H1 (cell line): ENCODE data around the gene ZIC1. TPM values are rescaled to one million over a fixed set of nuclear protein-coding genes. Genes with fewer than 3 reads are reported as not detected.

Source experiments
- CTCF ChIA-PET: fragments of 300-600 bp; sonication (Branson Sonifier 250); formaldehyde crosslinking; loops from one replicate; lab custom pipeline; 2021; ENCODE audit not compliant: partially characterized antibody; lab: Charles Lee
- POLR2A ChIA-PET: fragments of 300-600 bp; sonication (Branson Sonifier 250); formaldehyde crosslinking; loops from one replicate; lab custom pipeline; 2021; ENCODE audit warnings: inconsistent platforms; ENCODE audit not compliant: partially characterized antibody; lab: Charles Lee
- DNase-seq, 2 experiments: peaks; one replicate each; pipeline versions ENCODE4 v3.0.0 to v3.0.0-alpha.2; 2010 to 2022; ENCODE audit warnings: low spot score in 2 of 2, low read depth in 1 of 2, mixed read lengths in 1 of 2
- FAIRE-seq: peaks from 2 replicates; lab custom pipeline; 2011; peaks lifted over from hg19 to GRCh38; lab: Jason Lieb, UNC
- H2AFZ ChIP-seq: 2 replicates; pipeline ENCODE4 v1.8.1; 2012; ENCODE audit warnings: low read length, inconsistent platforms
- H2AK5ac ChIP-seq: 2 replicates; pipeline ENCODE4 v1.6.1; 2013; ENCODE audit warnings: low read depth, low read length
- H2BK120ac ChIP-seq: replicated peaks from 2 replicates; pipeline ENCODE3; 2013; ENCODE audit warnings: low read depth, low read length, inconsistent platforms
- H2BK12ac ChIP-seq: 2 replicates; pipeline ENCODE4 v1.6.1; 2013; ENCODE audit warnings: low read depth, low read length
- H2BK15ac ChIP-seq: 2 replicates; pipeline ENCODE4 v1.6.1; 2013; ENCODE audit warnings: low read length
- H2BK20ac ChIP-seq: 2 replicates; pipeline ENCODE4 v1.6.1; 2013; ENCODE audit warnings: low read length
- H2BK5ac ChIP-seq: 2 replicates; pipeline ENCODE4 v1.6.1; 2013; ENCODE audit warnings: low read depth, low read length
- H3K14ac ChIP-seq: 2 replicates; pipeline ENCODE4 v1.6.1; 2013; ENCODE audit warnings: inconsistent platforms; ENCODE audit not compliant: insufficient read length
- H3K18ac ChIP-seq: 2 replicates; pipeline ENCODE4 v1.6.1; 2013; ENCODE audit warnings: low read length; ENCODE audit errors: extremely low read depth
- H3K23ac ChIP-seq: 2 replicates; pipeline ENCODE4 v1.6.1; 2013; ENCODE audit warnings: inconsistent platforms; ENCODE audit not compliant: insufficient read length
- H3K23me2 ChIP-seq: 2 replicates; pipeline ENCODE4 v1.6.1; 2013; ENCODE audit warnings: low read depth, low read length
- H3K27ac ChIP-seq: 2 replicates; pipeline ENCODE4 v1.6.1; 2011; ENCODE audit warnings: low read depth, low read length, inconsistent platforms
- H3K27me3 ChIP-seq, 4 experiments: replicated peaks in 1 of 4; 1 replicate in 1 of 4; 2 replicates in 3 of 4; pipeline versions ENCODE4 v1.6.1 to v1.8.1; 2011 to 2013; ENCODE audit warnings: low read length in 3 of 4, mild to moderate bottlenecking in 3 of 4, inconsistent platforms in 2 of 4, mixed read lengths in 2 of 4, moderate library complexity in 1 of 4; ENCODE audit not compliant: control insufficient read depth in 3 of 4, insufficient read depth in 3 of 4; ENCODE audit errors: extremely low read depth in 1 of 4
- H3K36me3 ChIP-seq, 4 experiments: 2 replicates each; pipeline versions ENCODE4 v1.6.1 to v1.8.1; 2011 to 2013; ENCODE audit warnings: mild to moderate bottlenecking in 4 of 4, low read length in 3 of 4, moderate library complexity in 2 of 4, control low read depth in 1 of 4, inconsistent platforms in 1 of 4; ENCODE audit not compliant: insufficient read depth in 4 of 4, control insufficient read depth in 2 of 4
- H3K4ac ChIP-seq: replicated peaks from 2 replicates; pipeline ENCODE3; 2013; ENCODE audit warnings: low read length, low read depth, mixed read lengths, inconsistent platforms; ENCODE audit not compliant: insufficient read length
- H3K4me1 ChIP-seq, 4 experiments: replicated peaks in 1 of 4; 1 replicate in 1 of 4; 2 replicates in 3 of 4; pipeline versions ENCODE4 v1.6.1 to v1.8.1; 2011 to 2013; ENCODE audit warnings: low read length in 3 of 4, inconsistent platforms in 2 of 4, mixed read lengths in 1 of 4; ENCODE audit not compliant: insufficient read depth in 4 of 4, control insufficient read depth in 3 of 4
- H3K4me2 ChIP-seq, 2 experiments: 2 replicates each; pipeline versions ENCODE4 v1.6.1 to v1.8.1; 2011 to 2013; ENCODE audit warnings: low read depth in 2 of 2, low read length in 2 of 2, control low read depth in 1 of 2, inconsistent platforms in 1 of 2, mild to moderate bottlenecking in 1 of 2; ENCODE audit not compliant: insufficient read depth in 1 of 2
- H3K4me3 ChIP-seq, 4 experiments: fragments of 200-600, 300-600 bp in 1 of 4; sonication (generic), shearing (Covaris generic), sonication (Bioruptor Twin) in 1 of 4; 2 replicates each; pipeline versions ENCODE4 v1.5.1 to v1.8.1; 2011 to 2016; ENCODE audit warnings: low read length in 4 of 4, low read depth in 3 of 4, control low read depth in 2 of 4, inconsistent platforms in 2 of 4, mild to moderate bottlenecking in 2 of 4, mixed read lengths in 1 of 4, moderate library complexity in 1 of 4; ENCODE audit not compliant: insufficient read depth in 2 of 4; ENCODE audit errors: extremely low read depth in 1 of 4
- H3K56ac ChIP-seq: replicated peaks from 2 replicates; pipeline ENCODE3; 2013; ENCODE audit warnings: low read depth, mild to moderate bottlenecking, mixed read lengths, low read length, inconsistent platforms; ENCODE audit not compliant: insufficient read length
- H3K79me1 ChIP-seq: 2 replicates; pipeline ENCODE4 v1.6.1; 2013; ENCODE audit warnings: low read depth, low read length, control low read depth
- H3K79me2 ChIP-seq, 2 experiments: 2 replicates each; pipeline versions ENCODE4 v1.6.1 to v1.8.1; 2012 to 2013; ENCODE audit warnings: low read length in 2 of 2, mild to moderate bottlenecking in 2 of 2, inconsistent platforms in 1 of 2; ENCODE audit not compliant: insufficient read depth in 2 of 2, control insufficient read depth in 1 of 2
- H3K9ac ChIP-seq, 4 experiments: replicated peaks in 1 of 4; 1 replicate in 1 of 4; 2 replicates in 3 of 4; pipeline versions ENCODE4 v1.6.1 to v1.8.1; 2011 to 2013; ENCODE audit warnings: low read depth in 3 of 4, low read length in 3 of 4, control low read depth in 2 of 4, mild to moderate bottlenecking in 2 of 4, moderate library complexity in 2 of 4, inconsistent platforms in 1 of 4; ENCODE audit errors: extremely low read depth in 1 of 4
- H3K9me3 ChIP-seq, 2 experiments: 2 replicates each; pipeline versions ENCODE4 v1.6.1 to v1.8.1; 2012 to 2013; ENCODE audit warnings: mild to moderate bottlenecking in 2 of 2, moderate library complexity in 2 of 2, control low read depth in 1 of 2, inconsistent platforms in 1 of 2, low read depth in 1 of 2, low read length in 1 of 2, mixed read lengths in 1 of 2; ENCODE audit not compliant: insufficient read depth in 2 of 2
- H4K20me1 ChIP-seq, 2 experiments: replicated peaks in 1 of 2; 2 replicates each; pipeline versions ENCODE3 to v1.8.1; 2011 to 2013; ENCODE audit warnings: inconsistent platforms in 2 of 2, low read length in 2 of 2, mild to moderate bottlenecking in 1 of 2; ENCODE audit not compliant: insufficient read depth in 2 of 2, control insufficient read depth in 1 of 2
- H4K5ac ChIP-seq: 2 replicates; pipeline ENCODE4 v1.6.1; 2013; ENCODE audit warnings: low read length, low read depth, mixed read lengths, inconsistent platforms; ENCODE audit not compliant: insufficient read length
- H4K8ac ChIP-seq: 2 replicates; pipeline ENCODE4 v1.8.0; 2013; ENCODE audit warnings: mild to moderate bottlenecking, moderate library complexity, low read length, inconsistent platforms; ENCODE audit not compliant: insufficient read depth; ENCODE audit errors: extremely low read depth
- H4K91ac ChIP-seq: replicated peaks from 2 replicates; pipeline ENCODE3; 2013; ENCODE audit warnings: low read length, mixed read lengths, inconsistent platforms; ENCODE audit not compliant: insufficient read length
- JUN ChIP-seq: IDR thresholded peaks from 2 replicates; pipeline ENCODE4 v1.6.1; 2011; ENCODE audit warnings: low read depth, mild to moderate bottlenecking, improper control_type of control experiment, low read length
- SAP30 ChIP-seq: fragments of 300-600 bp; sonication (generic); IDR thresholded peaks from 2 replicates; pipeline ENCODE4 v1.7.1; 2012; ENCODE audit warnings: low read length, moderate library complexity, mild to moderate bottlenecking, inconsistent platforms; ENCODE audit not compliant: insufficient read depth, insufficient replicate concordance
- SIX5 ChIP-seq: IDR thresholded peaks from 2 replicates; pipeline ENCODE4 v1.6.1; 2011; ENCODE audit warnings: mild to moderate bottlenecking, low read depth, low read length
- WGBS, 2 experiments: shearing (Covaris generic) in 1 of 2; methylation state at CpG; one replicate each; pipeline versions ENCODE4 v1.1.6 to v1.1.7; 2013 to 2015; ENCODE audit warnings: low lambda C conversion rate in 2 of 2, mixed read lengths in 2 of 2, inconsistent platforms in 1 of 2, low coverage in 1 of 2, missing lambda C conversion rate in 1 of 2; ENCODE audit not compliant: insufficient replicate concordance in 2 of 2, insufficient coverage in 1 of 2, insufficient read length in 1 of 2; ENCODE audit errors: extremely low coverage in 1 of 2, missing lambda C conversion rate in 1 of 2; 5-methylcytosine and 5-hydroxymethylcytosine counted together
- polyA plus RNA-seq, 7 experiments: library from polyadenylated mRNA; depleted of rRNA in 3 of 7; stranded (reverse) in 5 of 7; unstranded in 2 of 7; fragments of >200 nt in 5 of 7; fragments of 200-250 nt in 2 of 7; gene quantifications; 1 replicate in 5 of 7; 2 replicates in 1 of 7; 4 replicates in 1 of 7; pipeline versions ENCODE4 v1.2.1 to v1.2.3, GENCODE V29; 2011 to 2013; ENCODE audit warnings: missing spikeins in 2 of 7, mixed read lengths in 2 of 7
- total RNA-seq: library from RNA; stranded (reverse); fragmentation: NEBNext Ultra II Directional; extraction: Animal tissue kit (Norgen Biotek cat#: 25700); gene quantifications from 2 replicates; pipeline ENCODE4 v1.2.1, GENCODE V29; 2021

ZIC1 gene
- total and polyA plus RNA-seq, 2 of the 8 experiments (the other 6 are each of a cell fraction or from before 2014, with no cell fraction given), result 0.80 to 2.2 TPM

DNA sequence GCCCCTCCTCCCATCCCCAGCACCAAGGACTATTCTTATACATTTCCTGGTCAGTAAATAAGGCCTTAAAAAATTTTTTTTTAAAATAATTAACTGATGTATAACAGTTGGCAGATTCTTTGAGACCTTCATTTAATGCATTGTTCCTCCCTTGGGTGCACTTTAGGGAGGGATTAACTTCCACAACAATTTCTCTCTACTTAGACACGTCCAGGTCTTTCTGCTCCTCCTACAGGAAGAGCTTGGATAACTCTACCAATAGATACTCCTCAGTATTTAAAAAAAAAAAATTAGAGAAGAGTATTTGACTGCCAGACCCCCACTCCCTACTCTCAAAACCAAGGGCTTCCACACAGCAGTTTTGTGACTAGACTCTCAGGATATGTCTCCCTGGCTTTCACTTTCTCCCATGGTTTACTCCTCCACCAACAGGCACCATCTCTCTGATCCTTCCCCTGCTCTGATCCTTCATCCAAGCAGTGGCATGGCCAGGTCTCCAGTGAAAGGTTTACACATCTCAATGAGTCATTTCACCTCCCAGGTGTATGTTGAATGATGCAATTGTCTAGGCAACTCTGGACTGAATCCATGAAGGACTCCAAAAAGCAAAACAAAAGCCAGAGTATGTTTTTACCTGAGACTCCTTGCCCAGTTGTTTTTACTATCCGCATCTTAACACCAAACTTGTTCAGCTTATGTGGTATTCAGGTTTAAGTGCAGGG lies 10.2 kb upstream of the ZIC1 start:
- CTCF ChIA-PET, result interaction anchor here (0.6 to 27.3 kb wide), 12 partner anchors 16 to 115 kb away, joined by 3 to 485 read pairs (median 3); no protein-coding TSS in a partner anchor
- Histone ChIP-seq H3K23ac (no peak overlapping the region), H3K4me1 (peaks cover 14 to 38% (median 22%) of the 10 kb centered on the region in 4 experiments), H3K27me3 (peaks cover 46 to 88% (median 81%) of the 10 kb centered on the region in 4 experiments), H3K4me3 (peak overlapping the region; percentile 23 to 68 (median 48); a peak in 5 of 8 replicates), H3K27ac (no peak overlapping the region), H4K91ac (no peak overlapping the region), H4K5ac (no peak overlapping the region), H3K36me3 (no peaks in the 10 kb centered on the region), H4K8ac (no peak overlapping the region), H2AK5ac (no peak overlapping the region), H3K79me2 (no peaks in the 10 kb centered on the region), H3K79me1 (no peaks in the 10 kb centered on the region; the same call in 1 of the 2 replicates), H3K23me2 (peaks cover 18% of the 10 kb centered on the region), H2BK20ac (no peak overlapping the region), H3K56ac (no peak overlapping the region), H2BK120ac (no peak overlapping the region), H4K20me1 (peaks cover 0 to 5% of the 10 kb centered on the region in 2 experiments), H2BK12ac (no peak overlapping the region), H2BK5ac (no peak overlapping the region; the same call in 1 of the 2 replicates), H2BK15ac (0 out of 2 replicates have a peak overlapping the region, but pooled peaks have one; percentile 2), H3K9me3 (no peaks in the 10 kb centered on the region), H3K9ac (no peak overlapping the region; a peak in 1 of 7 replicates), H3K4ac (no peak overlapping the region), H3K14ac (no peak overlapping the region), H2AFZ (no peak overlapping the region), H3K18ac (peak overlapping the region; percentile 27; the same call in 1 of the 2 replicates), H3K4me2 (peak overlapping the region; percentile 77 to 95)
- DNase-seq (peak in 1 of 2 experiments; percentile 19), FAIRE-seq (peak; percentile 13)
- WGBS, 2 experiments, result 58% methylated on average over 2 of the region's 2 CpGs; no CpG with 5 or more reads in 1 of the 2 experiments
- POLR2A ChIA-PET, result interaction anchor here (2.0 kb wide), 1 partner anchor 22 kb away, joined by 6 read pairs; no protein-coding TSS in a partner anchor
- no peak for TF ChIP-seq SIX5
- TF ChIP-seq JUN, result no peak
- no peak for TF ChIP-seq SAP30
